ENCODE results near the gene NOSTRIN.
A peak's percentile ranks its signal among the peaks of the same experiment; 100 is the strongest.

The NOSTRIN gene

GRCh38 chr2:168890006-168890782 lies 87.8 kb downstream of the NOSTRIN start, which contains the start of gene SPC25 (continued):
- TF ChIP-seq ZNF621 (tag by site-specific recombination; IDR thresholded peaks at IDR 0.05) = no peak
- no peak for TF ChIP-seq ZNF132 (tag by site-specific recombination; IDR thresholded peaks at IDR 0.05; ENCODE audit: borderline replicate concordance)
- no peak for TF ChIP-seq ZNF548 (tag by site-specific recombination; IDR thresholded peaks at IDR 0.05)
- peak; percentile 50; the same call in 1 of the 2 replicates for TF ChIP-seq KLF9 (tag by site-specific recombination; IDR thresholded peaks at IDR 0.05; ENCODE audit: low read depth)
- no peak for TF ChIP-seq ZNF214 (tag by site-specific recombination; IDR thresholded peaks at IDR 0.05; ENCODE audit: borderline replicate concordance)
- TF ChIP-seq ZNF221 (tag by site-specific recombination; IDR thresholded peaks at IDR 0.05; ENCODE audit: borderline replicate concordance) = no peak
- peak; percentile 46 for TF ChIP-seq ZNF518A (tag by site-specific recombination; conservative IDR thresholded peaks at IDR 0.05; ENCODE audit: low read depth)
- no peak for TF ChIP-seq ZBTB44 (tag by site-specific recombination; IDR thresholded peaks at IDR 0.05)
- TF ChIP-seq ZBTB49 (tag by site-specific recombination; IDR thresholded peaks at IDR 0.05; ENCODE audit: low read depth) = no peak
- no peak for TF ChIP-seq GLIS2 (tag by site-specific recombination; IDR thresholded peaks at IDR 0.05)
- TF ChIP-seq ZNF521 (tag by site-specific recombination; IDR thresholded peaks at IDR 0.05) = no peak
- TF ChIP-seq ZBTB17 (tag by site-specific recombination; IDR thresholded peaks at IDR 0.05) = peak; percentile 86
- TF ChIP-seq ZNF596 (tag by site-specific recombination; IDR thresholded peaks at IDR 0.05) = no peak
- no peak for TF ChIP-seq ZNF350 (tag by site-specific recombination; IDR thresholded peaks at IDR 0.05)
- no peak for TF ChIP-seq ZNF24 (tag by site-specific recombination; IDR thresholded peaks at IDR 0.05)
- no peak; the same call in 1 of the 2 replicates for TF ChIP-seq ZBTB6 (tag by site-specific recombination; IDR thresholded peaks at IDR 0.05)
- TF ChIP-seq KLF1 (tag by site-specific recombination; IDR thresholded peaks at IDR 0.05) = no peak
- TF ChIP-seq ZNF48 (tag by site-specific recombination; IDR thresholded peaks at IDR 0.05) = no peak
- TF ChIP-seq ZNF157 (tag by site-specific recombination; IDR thresholded peaks at IDR 0.05) = no peak
- TF ChIP-seq INSM2 (tag by site-specific recombination; IDR thresholded peaks at IDR 0.05) = no peak
- peak; percentile 94 for TF ChIP-seq ZNF335 (tag by site-specific recombination; conservative IDR thresholded peaks at IDR 0.05)
- no peak for TF ChIP-seq ZNF148 (tag by site-specific recombination; IDR thresholded peaks at IDR 0.05; ENCODE audit: borderline replicate concordance)

Measured in HEK293 (cell line).